Dedifferentiated amniotic fluid mesenchymal stem cell (primary cell): ENCODE data around the gene IL17RE.
"Not testable (repeated sequence)": the region's sequence is repeated elsewhere in the genome, so short reads cannot be mapped to it uniquely, and the experiment has no call there.

ENCODE experiments used
- DNase-seq: peaks from one replicate; pipeline ENCODE4 v3.0.0-alpha.2; 2016; ENCODE audit errors: extremely low spot score

Gene IL17RE

DNA sequence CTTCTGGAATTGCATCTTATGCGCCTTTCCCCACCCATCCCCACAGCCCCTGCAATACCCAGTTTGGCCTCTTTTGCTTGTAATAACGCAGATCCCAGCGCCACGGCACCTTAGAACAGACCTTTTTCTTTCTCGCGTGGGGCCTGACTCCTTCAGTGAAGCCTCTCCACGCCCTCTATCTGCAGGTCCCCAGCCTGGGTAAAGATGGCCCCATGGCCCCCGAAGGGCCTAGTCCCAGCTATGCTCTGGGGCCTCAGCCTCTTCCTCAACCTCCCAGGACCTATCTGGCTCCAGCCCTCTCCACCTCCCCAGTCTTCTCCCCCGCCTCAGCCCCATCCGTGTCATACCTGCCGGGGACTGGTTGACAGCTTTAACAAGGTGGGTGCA, 31.6 kb downstream of the IL17RE start:
- no peak for DNase-seq

DNA sequence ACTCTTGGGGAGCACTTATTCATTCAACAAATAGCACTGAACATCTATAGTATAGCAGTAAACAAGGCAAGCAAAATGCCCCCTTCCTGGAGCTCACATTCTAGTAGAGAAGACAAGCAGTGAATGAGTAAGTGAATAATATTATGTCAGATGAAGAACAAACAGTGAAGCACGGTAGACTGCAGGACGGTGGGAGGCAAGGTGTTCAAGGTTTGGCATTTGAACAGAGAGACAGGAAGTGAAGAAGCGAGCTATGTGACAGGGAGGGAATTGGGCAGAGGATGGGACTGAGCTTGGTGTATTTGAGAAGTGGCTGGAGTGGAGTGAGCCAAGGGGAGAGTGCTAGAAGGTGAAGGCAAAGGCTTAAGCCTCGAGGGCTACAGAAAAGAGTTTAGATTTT, 32.3 kb downstream of the IL17RE start:
- no peak for DNase-seq

DNA sequence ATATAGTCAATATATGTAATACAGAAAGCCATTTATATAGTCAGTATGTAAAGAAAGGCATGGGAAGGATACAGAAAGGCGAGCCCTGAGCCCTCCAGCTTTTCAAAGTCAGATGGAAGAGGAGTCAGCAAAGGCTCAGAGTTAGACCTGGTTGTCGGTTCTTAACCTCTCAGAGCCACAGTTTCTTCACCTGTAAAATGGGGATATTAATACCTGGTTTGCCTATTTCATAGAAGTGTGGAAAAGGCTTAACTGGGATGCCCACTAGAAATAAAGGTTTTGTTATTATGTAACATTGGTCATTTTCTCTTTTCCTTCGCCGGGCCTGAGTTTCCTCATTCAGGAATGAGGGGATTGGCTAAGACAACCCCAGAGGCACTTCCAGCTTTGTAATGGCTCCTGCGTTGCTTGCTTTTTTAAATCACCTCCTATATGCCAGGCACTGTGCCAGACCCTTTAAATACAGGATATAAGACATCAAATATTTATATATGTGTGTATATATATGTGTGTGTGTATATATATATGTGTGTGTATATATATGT, 33.4 kb downstream of the IL17RE start:
- no peak for DNase-seq

DNA sequence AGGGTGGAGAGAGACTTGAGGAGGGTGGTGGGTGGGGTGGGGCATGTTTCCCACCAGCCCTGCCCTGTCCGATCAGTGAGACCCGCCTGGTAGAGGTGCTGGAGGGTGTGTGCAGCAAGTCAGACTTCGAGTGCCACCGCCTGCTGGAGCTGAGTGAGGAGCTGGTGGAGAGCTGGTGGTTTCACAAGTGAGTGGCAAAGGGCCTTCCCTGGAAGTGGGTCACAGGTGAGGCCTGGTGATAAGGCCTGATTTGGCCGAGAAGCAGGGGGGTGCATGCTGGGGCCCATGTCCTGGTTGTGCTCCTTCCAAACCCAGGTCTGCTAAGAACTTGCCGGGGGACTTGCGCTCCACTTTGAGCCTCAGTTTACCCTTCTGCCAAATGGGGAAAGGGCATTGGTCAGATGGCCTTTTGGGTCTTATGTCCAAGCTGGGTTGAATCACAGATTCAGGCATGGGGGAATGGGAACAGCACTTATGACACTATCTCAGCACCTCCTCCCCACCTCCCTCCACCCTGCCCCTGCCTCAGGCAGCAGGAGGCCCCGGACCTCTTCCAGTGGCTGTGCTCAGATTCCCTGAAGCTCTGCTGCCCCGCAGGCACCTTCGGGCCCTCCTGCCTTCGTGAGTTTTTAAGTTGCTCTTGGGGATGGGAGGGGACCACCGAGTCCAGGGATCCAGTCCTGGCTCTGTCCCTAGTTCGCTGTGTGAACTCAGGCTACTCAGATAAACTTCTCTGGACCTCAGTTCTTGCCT, 35.0 kb downstream of the IL17RE start:
- no peak for DNase-seq

DNA sequence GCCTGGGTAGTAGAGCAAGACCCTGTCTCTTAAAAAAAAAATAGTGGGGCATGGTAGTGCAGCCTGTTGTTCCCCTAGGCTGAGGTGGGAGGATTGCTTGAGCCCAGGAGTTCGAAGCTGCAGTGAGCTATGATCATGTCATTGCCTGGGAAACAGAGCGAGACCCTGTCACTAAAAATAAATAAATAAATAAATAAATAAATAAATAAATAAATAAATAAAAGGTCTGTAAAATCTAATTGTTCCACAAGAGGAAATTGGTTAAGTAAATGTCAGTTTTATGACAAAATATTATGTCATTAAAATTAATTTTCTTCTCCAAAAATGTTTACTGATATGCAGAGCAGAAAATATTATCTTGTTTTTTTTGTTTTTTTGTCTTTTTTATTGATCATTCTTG, 36.3 kb downstream of the IL17RE start:
- DNase-seq, result no peak

DNA sequence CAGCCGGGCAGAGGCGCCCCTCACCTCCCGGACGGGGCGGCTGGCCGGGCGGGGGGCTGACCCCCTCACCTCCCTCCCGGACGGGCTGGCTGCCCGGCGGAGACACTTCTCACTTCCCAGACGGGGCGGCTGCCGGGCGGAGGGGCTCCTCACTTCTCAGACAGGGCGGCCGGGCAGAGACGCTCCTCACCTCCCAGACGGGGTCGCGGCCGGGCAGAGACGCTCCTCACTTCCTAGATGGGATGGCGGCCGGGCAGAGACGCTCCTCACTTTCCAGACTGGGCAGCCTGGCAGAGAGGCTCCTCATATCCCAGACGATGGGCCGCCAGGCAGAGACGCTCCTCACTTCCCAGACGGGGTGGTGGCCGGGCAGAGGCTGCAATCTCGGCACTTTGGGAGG, 37.3 kb downstream of the IL17RE start:
- DNase-seq, result not testable (repeated sequence)

DNA sequence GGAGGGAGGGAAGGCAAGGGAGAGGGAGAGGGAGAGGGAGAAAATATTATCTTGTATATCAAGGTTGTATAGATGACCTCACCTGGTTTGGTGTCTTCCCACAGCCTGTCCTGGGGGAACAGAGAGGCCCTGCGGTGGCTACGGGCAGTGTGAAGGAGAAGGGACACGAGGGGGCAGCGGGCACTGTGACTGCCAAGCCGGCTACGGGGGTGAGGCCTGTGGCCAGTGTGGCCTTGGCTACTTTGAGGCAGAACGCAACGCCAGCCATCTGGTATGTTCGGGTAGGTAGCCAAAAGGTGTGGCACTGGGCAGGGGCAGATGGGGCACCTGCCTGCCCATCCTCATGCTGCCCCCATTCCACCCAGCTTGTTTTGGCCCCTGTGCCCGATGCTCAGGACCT, 38.1 kb downstream of the IL17RE start:
- DNase-seq, result no peak

DNA sequence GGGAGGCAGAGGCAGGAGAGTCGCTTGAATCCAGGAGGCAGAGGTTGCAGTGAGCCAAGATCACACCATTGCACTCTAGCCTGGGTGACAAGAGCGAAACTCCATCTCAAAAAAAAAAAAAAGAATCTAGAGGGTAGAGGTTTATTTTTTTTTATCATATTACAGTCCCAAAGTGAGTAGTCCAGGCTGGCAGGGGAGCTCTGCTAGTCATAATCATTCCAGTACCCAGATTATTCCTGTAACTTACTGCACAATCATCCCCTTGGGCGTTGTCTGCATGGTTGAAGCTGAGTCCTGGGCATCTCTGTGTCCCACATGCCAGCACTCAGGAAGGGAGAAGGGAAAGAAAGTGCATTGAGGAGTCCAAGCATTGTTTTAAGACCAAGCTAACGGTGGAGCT, 39.5 kb downstream of the IL17RE start:
- no peak for DNase-seq

DNA sequence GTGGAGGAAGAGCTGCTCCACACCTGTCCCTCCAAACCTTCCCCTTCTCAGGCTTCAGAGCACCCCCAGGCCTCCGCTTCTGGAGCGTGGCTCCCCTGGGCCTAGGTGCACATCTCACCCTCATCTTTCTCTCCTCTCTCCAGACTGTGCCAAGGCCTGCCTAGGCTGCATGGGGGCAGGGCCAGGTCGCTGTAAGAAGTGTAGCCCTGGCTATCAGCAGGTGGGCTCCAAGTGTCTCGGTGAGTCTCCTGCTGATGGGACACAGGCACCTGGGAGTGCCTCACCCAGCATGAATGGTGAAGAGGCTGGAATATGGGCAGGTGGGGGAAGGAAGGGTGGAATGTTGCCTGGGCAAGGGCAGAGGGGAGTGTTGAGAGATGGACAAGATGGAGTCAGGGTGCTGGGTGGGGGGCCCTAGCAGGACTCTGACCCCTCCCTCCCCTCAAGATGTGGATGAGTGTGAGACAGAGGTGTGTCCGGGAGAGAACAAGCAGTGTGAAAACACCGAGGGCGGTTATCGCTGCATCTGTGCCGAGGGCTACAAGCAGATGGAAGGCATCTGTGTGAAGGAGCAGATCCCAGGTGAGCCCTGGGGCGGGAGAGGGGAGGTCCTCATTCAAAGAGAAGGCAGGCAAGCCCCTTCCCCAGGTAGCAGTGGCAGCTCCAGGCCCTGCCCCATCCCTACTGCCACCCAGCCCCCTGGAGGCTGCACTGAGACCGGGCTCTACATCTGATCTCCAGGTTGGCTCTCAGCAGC, 40.5 kb downstream of the IL17RE start:
- no peak for DNase-seq

DNA sequence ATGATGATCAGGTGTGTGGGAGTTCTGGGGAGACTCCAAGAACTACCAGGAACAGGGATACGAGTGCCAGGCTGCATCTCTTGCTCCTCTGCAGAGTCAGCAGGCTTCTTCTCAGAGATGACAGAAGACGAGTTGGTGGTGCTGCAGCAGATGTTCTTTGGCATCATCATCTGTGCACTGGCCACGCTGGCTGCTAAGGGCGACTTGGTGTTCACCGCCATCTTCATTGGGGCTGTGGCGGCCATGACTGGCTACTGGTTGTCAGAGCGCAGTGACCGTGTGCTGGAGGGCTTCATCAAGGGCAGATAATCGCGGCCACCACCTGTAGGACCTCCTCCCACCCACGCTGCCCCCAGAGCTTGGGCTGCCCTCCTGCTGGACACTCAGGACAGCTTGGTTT, 41.6 kb downstream of the IL17RE start:
- no peak for DNase-seq

DNA sequence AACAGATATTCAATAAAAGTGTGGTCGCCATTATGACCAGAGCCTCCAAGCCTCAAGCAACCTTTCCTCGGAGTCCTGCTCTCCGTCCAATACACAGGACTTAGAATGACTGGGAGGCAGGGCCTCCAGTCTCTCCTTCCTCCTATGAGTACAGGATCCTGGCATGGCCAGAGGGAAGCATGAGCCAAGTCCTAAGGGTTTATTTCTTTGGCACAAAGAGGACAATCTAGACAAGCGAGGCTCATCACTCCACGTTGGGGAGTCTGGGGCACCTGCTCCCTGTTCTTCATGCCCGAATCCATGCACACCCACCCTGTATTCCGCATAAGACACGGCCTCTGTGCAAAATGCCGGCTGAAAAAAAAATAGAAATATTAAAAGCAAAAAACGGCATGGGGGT, 42.7 kb downstream of the IL17RE start:
- no peak for DNase-seq

DNA sequence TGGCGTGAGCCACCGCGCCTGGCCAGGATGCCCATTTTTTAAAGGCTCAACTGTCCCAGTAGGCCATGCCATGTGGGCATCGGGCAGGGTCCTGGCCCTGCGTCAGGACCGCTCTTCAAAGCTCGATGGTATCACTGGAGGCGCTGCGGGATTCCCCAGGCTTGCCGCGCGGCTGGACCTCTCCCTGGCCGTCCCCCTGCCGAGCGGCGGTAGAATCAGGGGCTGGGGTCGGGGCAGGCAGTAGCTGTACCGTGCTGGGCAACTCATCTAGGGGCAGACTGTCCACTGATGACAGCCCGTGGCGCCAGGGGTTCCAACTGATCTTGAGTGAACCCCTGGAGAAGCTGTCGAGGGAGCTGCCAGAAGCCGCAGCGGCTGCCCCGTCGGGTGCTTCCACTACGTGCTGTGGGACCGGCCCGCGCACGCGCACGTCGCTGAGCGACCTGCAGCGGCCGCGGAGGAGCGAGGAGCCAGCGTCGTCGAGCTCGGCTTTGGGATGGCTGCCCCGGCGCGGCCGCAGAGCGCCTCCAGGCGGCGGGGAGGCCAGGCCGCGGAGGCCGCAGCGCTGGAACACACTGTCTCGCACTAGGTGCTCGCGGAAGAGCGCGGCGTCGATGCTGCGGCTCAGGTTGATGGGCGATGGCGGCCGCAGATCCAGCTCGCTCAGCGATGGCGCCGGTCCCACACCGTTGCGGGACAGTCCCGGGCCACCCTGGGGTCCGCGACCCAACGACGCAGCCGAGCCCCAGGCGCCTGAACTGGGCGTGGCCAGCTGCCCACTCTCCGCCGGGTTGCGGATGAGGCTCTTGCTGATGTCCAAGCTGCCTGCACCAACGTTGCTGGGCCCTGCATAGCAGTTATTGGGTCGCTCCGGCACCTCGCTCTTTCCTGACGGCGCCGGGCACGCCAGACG, 43.7 kb downstream of the IL17RE start:
- peak; percentile 66 for DNase-seq

DNA sequence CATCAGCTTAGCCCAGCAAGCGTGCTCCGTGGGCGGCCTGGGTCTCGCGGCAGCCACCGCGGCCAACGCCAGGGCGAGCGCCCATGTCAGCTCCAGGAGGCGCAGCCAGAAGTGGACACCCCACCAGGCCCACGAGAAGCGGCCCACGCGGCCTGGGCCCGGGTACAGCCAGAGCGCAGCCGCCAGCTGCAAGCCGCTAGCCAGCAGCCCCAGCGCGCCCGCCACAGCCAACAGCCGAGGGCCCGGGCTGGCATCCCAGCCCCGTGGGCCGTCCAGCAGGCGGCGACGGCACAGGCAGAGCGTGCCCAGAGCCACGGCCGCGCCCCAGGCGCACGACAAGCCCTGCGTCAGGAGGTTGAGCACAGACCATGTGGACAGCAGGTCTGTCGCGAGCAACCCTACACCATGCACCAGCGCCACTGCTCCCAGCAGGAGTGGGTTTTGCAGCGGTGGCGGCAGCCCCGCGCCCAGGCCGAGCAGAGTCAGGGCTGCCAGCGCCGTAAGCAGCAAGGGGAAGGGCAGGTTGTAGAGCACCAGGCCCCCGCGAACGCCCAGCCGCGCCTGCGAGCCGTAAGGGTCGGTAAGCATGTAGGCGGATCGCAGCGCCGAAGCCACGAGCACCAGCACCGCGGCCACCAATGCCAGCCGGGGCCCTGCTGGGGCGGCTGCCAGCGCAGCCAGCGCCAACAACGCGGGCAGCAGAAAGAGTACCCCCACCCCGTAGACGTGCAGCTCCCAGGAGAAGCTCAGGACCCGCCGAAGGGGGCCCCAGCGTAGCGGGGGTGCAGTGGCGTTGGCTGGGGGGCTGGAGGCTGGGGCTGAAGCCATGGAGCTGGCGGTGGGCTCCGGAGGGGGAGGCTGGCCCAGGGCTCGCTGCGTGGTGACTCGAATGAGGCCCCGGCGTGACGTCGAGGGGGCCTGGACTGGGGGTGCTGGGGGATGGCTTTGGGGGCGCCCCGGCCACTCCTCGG, 44.7 kb downstream of the IL17RE start:
- no peak for DNase-seq

DNA sequence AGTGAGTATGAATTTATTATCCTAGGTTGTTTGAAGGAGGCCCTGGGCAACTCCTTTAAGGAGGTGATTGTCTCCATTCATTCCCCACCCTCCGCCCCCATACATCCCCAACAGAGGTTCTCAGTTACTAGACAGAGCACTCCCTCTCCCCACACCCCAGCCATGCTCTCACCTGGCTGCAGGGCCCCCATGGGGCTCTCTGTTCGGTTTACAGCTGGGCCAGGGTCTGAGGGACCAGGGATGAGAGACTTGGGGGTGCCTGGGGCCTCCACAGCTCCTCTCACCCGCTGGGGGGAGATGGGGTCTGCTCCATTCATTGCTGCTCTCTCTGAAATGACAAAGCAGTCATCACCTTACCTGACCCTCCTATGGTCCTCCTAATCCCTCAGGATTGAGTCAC, 45.9 kb downstream of the IL17RE start:
- no peak for DNase-seq

DNA sequence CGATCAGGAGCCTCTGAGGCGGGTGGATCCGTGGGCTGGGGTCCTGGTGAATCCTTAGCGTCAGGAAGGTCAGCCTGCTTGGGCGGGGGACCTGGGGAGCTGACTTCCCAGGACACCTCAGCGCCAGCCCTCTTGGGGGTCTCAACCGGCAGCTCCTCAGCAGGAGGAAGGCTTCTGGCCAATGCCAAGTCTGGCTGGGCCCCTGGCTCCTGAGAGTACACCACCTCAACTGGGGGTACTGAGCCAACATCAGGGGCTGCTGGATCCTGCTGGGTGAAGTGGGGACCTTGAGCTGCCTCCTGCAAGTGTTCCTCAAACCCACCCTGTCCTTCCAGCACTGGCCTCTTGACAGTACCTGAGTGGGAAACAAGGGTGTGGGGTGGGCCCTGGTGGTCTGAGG, 46.5 kb downstream of the IL17RE start:
- DNase-seq, result no peak

DNA sequence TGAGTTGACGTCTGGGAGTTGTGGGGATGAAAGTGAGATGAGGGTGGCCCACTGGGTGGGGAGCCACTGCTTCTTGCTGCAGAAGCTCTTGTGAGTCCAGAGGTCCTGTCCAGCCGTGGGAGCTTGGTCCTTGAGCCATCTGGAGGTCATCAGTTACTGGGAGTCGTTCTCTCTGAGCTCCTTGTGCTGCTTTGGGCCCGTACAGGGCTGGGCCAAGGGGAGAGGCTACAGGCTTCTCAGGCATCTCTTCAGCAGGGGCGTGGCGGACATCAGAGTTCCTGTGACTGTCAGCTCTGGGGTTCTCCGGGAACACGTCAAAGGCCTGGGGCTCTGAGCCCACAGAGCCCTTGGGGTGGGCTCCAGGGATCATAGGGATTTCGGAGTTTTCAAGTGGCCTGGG, 47.0 kb downstream of the IL17RE start:
- no peak for DNase-seq

DNA sequence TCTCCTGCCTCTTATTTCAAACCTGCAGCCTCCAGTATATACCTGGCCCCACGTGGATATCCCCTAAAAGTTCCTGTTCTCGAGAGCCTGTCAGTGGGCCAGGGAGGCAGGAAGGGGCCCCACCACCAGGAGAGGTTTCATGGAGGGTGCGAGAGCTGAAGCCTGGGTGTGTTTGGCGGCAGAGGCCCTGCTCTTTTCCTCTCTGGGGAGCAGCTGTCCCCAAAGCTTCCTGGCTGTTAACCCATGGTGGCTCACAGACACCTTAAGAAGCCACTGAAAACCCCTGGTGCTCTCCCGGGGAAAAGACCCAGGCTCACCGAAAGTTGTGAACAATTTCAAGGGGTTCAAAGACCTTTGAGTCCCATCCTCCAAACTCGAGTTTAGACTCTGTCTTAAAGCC, 48.5 kb downstream of the IL17RE start:
- no peak for DNase-seq

DNA sequence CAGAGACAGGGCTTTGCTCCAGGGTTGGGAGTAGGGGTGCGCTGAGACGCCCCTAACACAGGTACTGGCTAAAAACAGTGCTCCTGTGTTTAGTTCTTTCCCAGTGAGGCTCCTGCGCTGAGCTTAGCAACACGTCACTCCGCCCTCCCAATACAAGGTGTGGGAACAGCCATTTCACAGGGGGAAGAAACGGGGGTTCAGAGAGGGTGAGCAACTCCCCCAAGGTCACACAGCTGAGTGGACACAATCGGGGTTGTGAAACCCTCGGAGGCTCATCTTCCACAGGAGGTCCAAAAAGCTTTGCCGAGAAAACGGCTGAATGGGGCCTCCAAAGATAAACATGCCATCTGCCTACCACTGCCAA, 48.9 kb downstream of the IL17RE start:
- DNase-seq, result no peak

DNA sequence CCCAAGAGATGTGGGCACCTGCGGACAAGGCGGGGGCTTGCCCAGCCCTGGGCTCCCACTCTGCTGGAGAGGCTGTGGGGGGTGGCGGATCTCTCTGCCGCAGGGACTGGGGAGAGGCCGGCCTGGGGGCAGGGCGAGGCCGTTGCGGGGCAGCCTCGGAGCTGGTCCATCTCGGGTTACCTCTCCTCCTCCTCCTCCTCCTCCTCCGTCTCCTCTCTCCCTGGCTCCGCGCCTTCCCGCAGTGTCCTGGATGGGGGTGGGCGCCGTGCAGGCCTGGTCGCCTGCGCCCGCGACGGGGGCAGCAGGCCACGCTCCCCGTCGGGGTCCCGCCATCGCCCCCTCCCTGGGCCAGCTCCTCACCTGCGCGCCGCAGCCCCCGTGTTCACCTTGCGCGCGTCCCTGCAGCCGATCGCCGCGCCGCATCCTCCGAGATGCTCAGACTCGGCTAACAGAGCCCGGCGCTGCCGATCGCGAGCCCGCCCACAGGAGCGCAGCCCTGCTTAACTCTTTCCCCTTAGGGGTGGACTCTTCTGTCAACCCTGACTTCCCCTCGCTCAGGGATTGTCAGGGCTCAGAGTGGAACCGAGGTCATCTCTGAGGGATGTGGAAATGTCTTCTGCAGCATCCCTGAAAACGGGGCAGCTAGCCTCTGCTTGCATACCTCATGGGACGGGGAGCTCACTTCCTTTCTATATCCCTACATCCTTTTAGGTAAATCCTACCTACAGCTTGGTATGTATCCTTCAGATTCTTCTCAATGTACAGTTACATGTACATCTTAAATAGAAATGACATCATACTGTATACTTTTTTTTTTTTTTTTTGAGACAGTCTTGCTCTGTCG, 49.5 kb downstream of the IL17RE start, which contains the start of gene PRRT3:
Gene PRRT3, minus strand, starts transcription at position 447 of the 844 bp plus-strand sequence. CDS start 2,293 bp downstream, outside the sequence.
- DNase-seq, result no peak

DNA sequence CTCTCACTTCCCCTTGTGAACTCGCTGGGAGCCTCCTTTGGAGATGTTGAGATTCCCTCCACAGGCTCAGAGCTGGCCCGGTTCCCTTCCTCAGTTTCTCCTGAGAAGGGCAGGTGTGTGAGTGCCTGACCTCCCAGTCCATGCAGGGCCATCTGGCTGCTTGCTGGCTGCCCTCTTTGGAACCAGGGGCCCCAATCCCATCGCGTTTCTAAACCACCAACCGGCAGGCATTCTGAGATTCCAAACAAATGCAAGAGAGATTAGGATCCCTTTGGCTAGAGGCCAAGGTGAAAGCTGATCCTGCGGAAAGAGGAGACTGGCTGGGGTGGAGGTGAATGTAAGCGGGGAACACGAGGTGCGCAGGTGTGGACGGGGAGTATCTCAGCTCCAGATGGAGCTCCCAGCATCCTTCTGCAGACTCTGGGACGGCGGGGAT, 52.4 kb downstream of the IL17RE start:
- DNase-seq, result no peak
